ENCODE measurements around the gene DHTKD1.
A peak's percentile ranks its signal among the peaks of the same experiment; 100 is the strongest.

DHTKD1 gene

DNA sequence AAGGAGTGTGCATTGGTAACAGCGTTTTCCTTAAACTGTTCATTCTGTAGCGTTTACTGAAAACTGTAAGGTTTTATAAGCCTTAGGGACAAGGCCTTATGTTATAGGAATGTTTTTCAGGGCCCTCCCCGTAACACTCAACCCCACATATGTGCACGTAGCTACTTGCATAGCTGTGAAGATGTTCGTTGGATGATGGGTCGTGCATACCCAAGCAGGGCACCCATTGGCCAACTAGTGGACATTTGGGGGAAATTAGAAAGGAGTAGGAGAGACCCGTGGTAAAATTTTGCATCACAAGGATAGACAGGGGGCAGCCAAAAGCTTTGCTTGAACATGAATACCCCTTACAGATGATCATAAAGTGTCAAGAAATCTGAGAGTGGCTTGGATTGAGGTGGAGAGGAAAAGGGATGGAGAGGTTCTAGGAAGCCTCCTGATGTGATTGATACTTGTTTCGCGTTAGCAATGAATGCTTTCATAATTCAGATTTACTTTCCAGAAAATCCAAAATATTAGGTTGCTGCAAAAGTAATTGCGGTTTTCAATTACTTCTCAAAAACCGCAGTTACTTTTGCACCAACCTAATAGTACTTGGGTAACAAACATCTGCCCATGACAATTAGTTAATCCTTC lies 61.6 kb downstream of the DHTKD1 start:
- Histone ChIP-seq H2AFZ (ENCODE audit: low read length) (peak overlapping the region; percentile 92), H3F3A (ENCODE audit: low read depth) (no peaks in the 10 kb centered on the region), H3K9ac (ENCODE audit: low read depth, low read length, poor library complexity, severe bottlenecking) (peak overlapping the region; percentile 68), H3K36me3 (ENCODE audit: insufficient read depth, low read length) (no peaks in the 10 kb centered on the region), H3K4me2 (ENCODE audit: low read depth, low read length, poor library complexity, severe bottlenecking) (peak overlapping the region; percentile 75), H3K79me2 (ENCODE audit: insufficient read depth, low read length) (peaks cover 14% of the 10 kb centered on the region), H3K4me1 (ENCODE audit: insufficient read depth, low read length, poor library complexity, severe bottlenecking) (peaks cover 17% of the 10 kb centered on the region), H3K9me2 (replicated peaks; ENCODE audit: low read depth, low read length) (no peaks in the 10 kb centered on the region), H3K27me3 (ENCODE audit: insufficient read depth, low read length, poor library complexity, severe bottlenecking) (no peaks in the 10 kb centered on the region), H3K9me3 (ENCODE audit: insufficient read depth, low read depth, low read length) (no peaks in the 10 kb centered on the region), H4K20me1 (ENCODE audit: insufficient read depth, low read length, poor library complexity, severe bottlenecking) (peaks cover 3% of the 10 kb centered on the region), H3K4me3 (ENCODE audit: low read length, poor library complexity, severe bottlenecking) (peak overlapping the region; percentile 95)
- TF ChIP-seq, protein P1, sequence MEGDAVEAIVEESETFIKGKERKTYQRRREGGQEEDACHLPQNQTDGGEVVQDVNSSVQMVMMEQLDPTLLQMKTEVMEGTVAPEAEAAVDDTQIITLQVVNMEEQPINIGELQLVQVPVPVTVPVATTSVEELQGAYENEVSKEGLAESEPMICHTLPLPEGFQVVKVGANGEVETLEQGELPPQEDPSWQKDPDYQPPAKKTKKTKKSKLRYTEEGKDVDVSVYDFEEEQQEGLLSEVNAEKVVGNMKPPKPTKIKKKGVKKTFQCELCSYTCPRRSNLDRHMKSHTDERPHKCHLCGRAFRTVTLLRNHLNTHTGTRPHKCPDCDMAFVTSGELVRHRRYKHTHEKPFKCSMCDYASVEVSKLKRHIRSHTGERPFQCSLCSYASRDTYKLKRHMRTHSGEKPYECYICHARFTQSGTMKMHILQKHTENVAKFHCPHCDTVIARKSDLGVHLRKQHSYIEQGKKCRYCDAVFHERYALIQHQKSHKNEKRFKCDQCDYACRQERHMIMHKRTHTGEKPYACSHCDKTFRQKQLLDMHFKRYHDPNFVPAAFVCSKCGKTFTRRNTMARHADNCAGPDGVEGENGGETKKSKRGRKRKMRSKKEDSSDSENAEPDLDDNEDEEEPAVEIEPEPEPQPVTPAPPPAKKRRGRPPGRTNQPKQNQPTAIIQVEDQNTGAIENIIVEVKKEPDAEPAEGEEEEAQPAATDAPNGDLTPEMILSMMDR (conservative IDR thresholded peaks at IDR 0.05; ENCODE audit: low read length), result peak; percentile 87
- no peak for TF ChIP-seq EZH2phosphoT487 (IDR thresholded peaks at IDR 0.05; ENCODE audit: borderline replicate concordance)

DNA sequence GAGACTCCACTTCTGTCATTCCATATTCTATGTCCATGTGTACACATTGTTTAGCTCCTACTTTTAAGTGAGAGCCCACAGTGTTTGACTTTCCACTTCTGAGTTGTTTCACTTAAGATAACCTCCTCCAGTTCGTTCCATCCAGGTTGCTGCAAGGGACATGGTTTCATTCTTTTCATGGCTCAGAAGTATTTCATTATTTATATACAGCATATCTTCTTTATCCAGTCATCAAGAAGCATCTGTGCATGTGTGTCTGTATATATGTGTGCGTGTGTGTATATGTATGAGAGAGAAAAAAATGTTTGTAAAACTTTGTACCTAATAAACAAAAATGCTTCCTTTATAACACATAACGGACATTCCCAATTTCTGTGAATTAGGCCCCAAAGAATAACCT lies 66.9 kb downstream of the DHTKD1 start:
- H3K9me3 ChIP-seq (ENCODE audit: insufficient read depth, low read depth, low read length), result no peaks in the 10 kb centered on the region
- H3F3A ChIP-seq (ENCODE audit: low read depth), result no peaks in the 10 kb centered on the region; the same call in 1 of the 2 replicates
- no peaks in the 10 kb centered on the region for H4K20me1 ChIP-seq (ENCODE audit: insufficient read depth, low read length, poor library complexity, severe bottlenecking)
- no peak for TF ChIP-seq EZH2phosphoT487 (IDR thresholded peaks at IDR 0.05; ENCODE audit: borderline replicate concordance)
- TF ChIP-seq, protein P1 (conservative IDR thresholded peaks at IDR 0.05; ENCODE audit: low read length), result no peak
- H3K4me2 ChIP-seq (ENCODE audit: low read depth, low read length, poor library complexity, severe bottlenecking), result no peak overlapping the region
- peaks cover 15% of the 10 kb centered on the region; the same call in 1 of the 2 replicates for H3K36me3 ChIP-seq (ENCODE audit: insufficient read depth, low read length)
- no peaks in the 10 kb centered on the region for H3K9me2 ChIP-seq (replicated peaks; ENCODE audit: low read depth, low read length)
- H3K9ac ChIP-seq (ENCODE audit: low read depth, low read length, poor library complexity, severe bottlenecking), result no peak overlapping the region
- no peak overlapping the region for H2AFZ ChIP-seq (ENCODE audit: low read length)
- H3K79me2 ChIP-seq (ENCODE audit: insufficient read depth, low read length), result peaks cover 11% of the 10 kb centered on the region
- peaks cover 14% of the 10 kb centered on the region for H3K4me1 ChIP-seq (ENCODE audit: insufficient read depth, low read length, poor library complexity, severe bottlenecking)
- H3K27me3 ChIP-seq (ENCODE audit: insufficient read depth, low read length, poor library complexity, severe bottlenecking), result no peaks in the 10 kb centered on the region
- no peak overlapping the region for H3K4me3 ChIP-seq (ENCODE audit: low read length, poor library complexity, severe bottlenecking)

DNA sequence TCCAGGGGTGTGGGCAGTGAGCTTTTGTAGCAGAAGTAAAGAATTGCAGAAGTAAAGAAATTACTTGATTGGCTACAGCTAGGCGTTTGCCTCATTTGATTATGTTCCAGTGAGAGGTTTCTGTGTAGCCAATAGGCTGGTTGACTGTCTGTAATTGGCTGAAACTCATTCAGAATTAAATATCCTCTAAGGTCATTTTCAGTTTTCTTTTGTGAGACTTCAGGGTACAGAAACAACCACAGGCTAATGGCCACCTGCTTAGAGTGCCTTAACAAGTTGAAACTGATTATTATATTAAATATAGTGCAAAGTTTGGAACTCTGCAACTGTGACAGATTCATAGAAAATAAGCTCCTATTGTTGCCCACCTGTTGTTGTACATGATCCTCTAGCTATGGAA lies 71.3 kb downstream of the DHTKD1 start:
- no peak overlapping the region for H2AFZ ChIP-seq (ENCODE audit: low read length)
- H3K9ac ChIP-seq (ENCODE audit: low read depth, low read length, poor library complexity, severe bottlenecking), result no peak overlapping the region
- no peaks in the 10 kb centered on the region for H3K9me2 ChIP-seq (replicated peaks; ENCODE audit: low read depth, low read length)
- H3K79me2 ChIP-seq (ENCODE audit: insufficient read depth, low read length), result no peaks in the 10 kb centered on the region
- H3K4me1 ChIP-seq (ENCODE audit: insufficient read depth, low read length, poor library complexity, severe bottlenecking), result no peaks in the 10 kb centered on the region
- H4K20me1 ChIP-seq (ENCODE audit: insufficient read depth, low read length, poor library complexity, severe bottlenecking), result no peaks in the 10 kb centered on the region
- TF ChIP-seq EZH2phosphoT487 (IDR thresholded peaks at IDR 0.05; ENCODE audit: borderline replicate concordance), result no peak
- TF ChIP-seq, protein P1 (conservative IDR thresholded peaks at IDR 0.05; ENCODE audit: low read length), result no peak
- H3K36me3 ChIP-seq (ENCODE audit: insufficient read depth, low read length), result peaks cover 36% of the 10 kb centered on the region; the same call in 1 of the 2 replicates
- H3K27me3 ChIP-seq (ENCODE audit: insufficient read depth, low read length, poor library complexity, severe bottlenecking), result no peaks in the 10 kb centered on the region
- no peak overlapping the region for H3K4me2 ChIP-seq (ENCODE audit: low read depth, low read length, poor library complexity, severe bottlenecking)
- H3K4me3 ChIP-seq (ENCODE audit: low read length, poor library complexity, severe bottlenecking), result no peak overlapping the region
- H3K9me3 ChIP-seq (ENCODE audit: insufficient read depth, low read depth, low read length), result no peaks in the 10 kb centered on the region
- H3F3A ChIP-seq (ENCODE audit: low read depth), result no peaks in the 10 kb centered on the region; the same call in 1 of the 2 replicates
